ENCODE results near the gene VTI1A.

VTI1A gene

DNA sequence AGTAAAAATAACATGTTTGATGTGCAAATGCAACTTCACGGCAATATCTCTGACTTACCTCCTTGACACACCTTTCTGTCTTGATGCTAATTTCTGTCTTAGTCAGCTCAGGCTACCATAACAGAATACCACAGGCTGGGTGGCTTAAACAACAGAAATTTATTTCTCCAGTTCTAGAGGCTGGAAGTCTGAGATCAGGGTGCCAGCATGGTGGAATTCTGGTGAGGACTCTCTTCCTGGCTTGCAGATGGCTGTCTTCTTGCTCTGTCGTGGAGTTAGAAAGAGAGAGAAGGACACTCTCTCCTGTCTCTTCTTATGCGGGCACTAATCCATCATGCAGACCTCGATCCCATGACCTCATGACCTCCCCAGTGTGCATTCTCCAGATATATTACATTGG lies 134.9 kb downstream of the VTI1A start:
- TF ChIP-seq CTCF (IDR thresholded peaks at IDR 0.05; ENCODE audit: control insufficient read depth, extremely low read depth, insufficient read depth): no peak
- no peak for DNase-seq (ENCODE audit: low read depth)
- no peak overlapping the region for H3K4me3 ChIP-seq (ENCODE audit: low read depth, low read length)

GRCh38 chr10:112583236-112583939 lies 136.4 kb downstream of the VTI1A start:
- TF ChIP-seq CTCF (IDR thresholded peaks at IDR 0.05; ENCODE audit: control insufficient read depth, extremely low read depth, insufficient read depth): no peak
- H3K4me3 ChIP-seq (ENCODE audit: low read depth, low read length): no peak overlapping the region
- DNase-seq (ENCODE audit: low read depth): no peak

- no peak overlapping the region for H3K4me3 ChIP-seq (ENCODE audit: low read depth, low read length)
- no peak for TF ChIP-seq CTCF (IDR thresholded peaks at IDR 0.05; ENCODE audit: control insufficient read depth, extremely low read depth, insufficient read depth)
- no peak for DNase-seq (ENCODE audit: low read depth)
These were observed 137.3 kb downstream of the VTI1A start for GRCh38 chr10:112584276-112584675.

GRCh38 chr10:112585126-112585525 lies 138.1 kb downstream of the VTI1A start:
- DNase-seq (ENCODE audit: low read depth): peak; percentile 7
- no peak for TF ChIP-seq CTCF (IDR thresholded peaks at IDR 0.05; ENCODE audit: control insufficient read depth, extremely low read depth, insufficient read depth)
- no peak overlapping the region for H3K4me3 ChIP-seq (ENCODE audit: low read depth, low read length)

DNA sequence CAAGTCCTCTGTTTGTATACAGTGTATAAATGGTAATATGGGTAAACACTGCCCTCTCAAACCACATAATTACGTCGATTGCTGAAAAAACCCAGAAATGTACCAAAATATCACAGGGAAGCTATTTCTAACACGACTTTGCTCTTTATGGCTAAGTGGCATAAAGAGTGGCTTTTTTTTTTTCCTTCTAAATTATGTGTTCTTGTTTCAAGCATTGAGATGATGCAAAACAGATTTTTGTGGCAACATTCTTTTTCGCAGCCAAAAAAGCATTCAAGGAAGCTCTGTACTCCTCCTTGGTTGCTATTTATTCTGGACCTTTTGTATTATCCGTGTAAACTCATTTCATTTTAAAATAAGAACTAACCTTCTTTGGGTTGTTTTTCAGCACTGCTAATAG lies 138.9 kb downstream of the VTI1A start:
- TF ChIP-seq CTCF (IDR thresholded peaks at IDR 0.05; ENCODE audit: control insufficient read depth, extremely low read depth, insufficient read depth): no peak
- DNase-seq (ENCODE audit: low read depth): no peak
- H3K4me3 ChIP-seq (ENCODE audit: low read depth, low read length): no peak overlapping the region

DNA sequence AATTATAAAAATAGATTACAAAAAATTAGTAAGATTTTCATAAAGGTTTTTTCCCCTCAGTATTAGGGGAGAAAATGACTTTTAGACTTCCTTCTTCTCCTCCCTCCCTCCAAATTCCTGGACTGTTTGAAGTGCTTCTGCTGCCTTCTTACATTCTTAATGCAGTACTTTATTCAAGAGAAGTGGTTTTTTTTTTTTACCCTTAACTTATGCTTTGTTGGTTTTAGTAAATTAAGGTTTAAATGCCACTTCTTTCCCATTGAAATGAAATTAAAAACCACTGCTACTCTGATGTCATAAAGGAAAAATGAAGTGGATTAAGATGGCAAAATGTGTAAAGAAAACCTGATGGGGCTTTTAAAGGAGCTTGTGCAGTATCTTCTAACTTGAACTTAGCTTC lies 140.7 kb downstream of the VTI1A start:
- no peak overlapping the region for H3K4me3 ChIP-seq (ENCODE audit: low read depth, low read length)
- no peak for TF ChIP-seq CTCF (IDR thresholded peaks at IDR 0.05; ENCODE audit: control insufficient read depth, extremely low read depth, insufficient read depth)
- no peak for DNase-seq (ENCODE audit: low read depth)
